Common myeloid progenitor, CD34-positive (primary cell): ENCODE results near the gene CELF1.
A peak's percentile ranks its signal among the peaks of the same experiment; 100 is the strongest.

ENCODE experiments used
- CTCF ChIA-PET: fragments of 350-600 bp; sonication (Branson Sonifier 250); formaldehyde crosslinking; loops from one replicate; lab custom pipeline; 2021; ENCODE audit warnings: antibody characterized with exemption; lab: Charles Lee
- POLR2A ChIA-PET: fragments of 350-600 bp; sonication (Branson Sonifier 250); formaldehyde crosslinking; loops from one replicate; lab custom pipeline; 2021; ENCODE audit warnings: antibody characterized with exemption; lab: Charles Lee
- DNase-seq, 3 donors: peaks; one replicate each; pipeline versions ENCODE4 v3.0.0 to v3.0.0-alpha.2; 2013
- H3K27ac ChIP-seq, 2 experiments: 1 replicate in 1 of 2; 2 replicates in 1 of 2; pipeline ENCODE4 v1.7.0; 2013; ENCODE audit warnings: inconsistent platforms in 2 of 2, low read length in 2 of 2, mild to moderate bottlenecking in 2 of 2, low read depth in 1 of 2, moderate library complexity in 1 of 2; ENCODE audit not compliant: severe bottlenecking in 2 of 2, insufficient read depth in 1 of 2, poor library complexity in 1 of 2
- H3K27me3 ChIP-seq, 5 experiments: replicated peaks in 2 of 5; 1 replicate in 3 of 5; 2 replicates in 2 of 5; pipeline versions ENCODE4 v1.6.1 to v1.7.0; 2013; ENCODE audit warnings: low read length in 4 of 5, mild to moderate bottlenecking in 2 of 5, moderate library complexity in 2 of 5, inconsistent platforms in 1 of 5; ENCODE audit not compliant: insufficient read depth in 5 of 5, control insufficient read depth in 4 of 5
- H3K36me3 ChIP-seq, 4 experiments: 1 replicate in 2 of 4; 2 replicates in 2 of 4; pipeline versions ENCODE4 v1.6.1 to v1.7.0; 2013; ENCODE audit warnings: low read length in 3 of 4, control low read depth in 1 of 4, mild to moderate bottlenecking in 1 of 4; ENCODE audit not compliant: control insufficient read depth in 4 of 4, insufficient read depth in 4 of 4
- H3K4me1 ChIP-seq, 4 experiments: 1 replicate in 3 of 4; 2 replicates in 1 of 4; pipeline versions ENCODE4 v1.6.1 to v1.7.1; 2013; ENCODE audit warnings: low read length in 3 of 4, mild to moderate bottlenecking in 3 of 4, control low read depth in 1 of 4, inconsistent platforms in 1 of 4, moderate library complexity in 1 of 4; ENCODE audit not compliant: control insufficient read depth in 4 of 4, insufficient read depth in 4 of 4; ENCODE audit errors: control extremely low read depth in 1 of 4
- H3K4me3 ChIP-seq, 7 experiments: 1 replicate in 4 of 7; 2 replicates in 3 of 7; pipeline versions ENCODE4 v1.5.1 to v1.7.0; 2013; ENCODE audit warnings: mild to moderate bottlenecking in 7 of 7, low read length in 6 of 7, moderate library complexity in 6 of 7, inconsistent platforms in 2 of 7, low read depth in 2 of 7, control low read depth in 1 of 7; ENCODE audit not compliant: insufficient read depth in 4 of 7, control insufficient read depth in 1 of 7; ENCODE audit errors: extremely low read depth in 1 of 7
- H3K9me3 ChIP-seq, 5 experiments: 1 replicate in 4 of 5; 2 replicates in 1 of 5; pipeline versions ENCODE4 v1.6.1 to v1.7.1; 2013; ENCODE audit warnings: low read length in 4 of 5, mild to moderate bottlenecking in 2 of 5, inconsistent platforms in 1 of 5, low read depth in 1 of 5, moderate library complexity in 1 of 5; ENCODE audit not compliant: control insufficient read depth in 4 of 5, insufficient read depth in 2 of 5; ENCODE audit errors: control extremely low read depth in 1 of 5
- WGBS: methylation state at CpG from one replicate; pipeline ENCODE4 v1.1.5; 2013; ENCODE audit not compliant: insufficient coverage; 5-methylcytosine and 5-hydroxymethylcytosine counted together

The CELF1 gene

DNA sequence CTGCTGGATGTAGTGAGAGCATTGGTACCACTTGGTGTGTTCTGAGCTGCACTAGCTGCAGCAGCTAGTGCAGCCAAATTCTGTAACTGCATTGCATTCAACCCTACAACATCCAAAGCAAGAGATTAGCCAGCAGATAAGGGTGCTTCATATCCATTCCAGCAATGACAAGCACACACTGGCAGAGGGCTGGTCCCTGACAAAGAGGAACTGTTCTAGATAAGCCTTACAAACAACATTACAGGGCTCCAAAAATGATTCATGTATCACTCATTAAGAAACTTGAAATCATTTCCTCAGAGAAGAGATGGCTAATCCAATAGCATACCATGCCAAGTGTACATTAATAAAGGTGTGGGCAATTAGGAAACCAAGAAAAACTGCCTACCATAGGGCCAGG lies 75.6 kb downstream of the CELF1 start:
- H3K4me3 ChIP-seq: no peak overlapping the region
- H3K36me3 ChIP-seq: peaks cover 40 to 95% (median 72%) of the 10 kb centered on the region in 4 experiments
- H3K9me3 ChIP-seq: no peaks in the 10 kb centered on the region
- ChIA-PET CTCF (no interaction called here), POLR2A (interaction anchor here (0.6 kb wide), 1 partner anchor 433 kb away, joined by 3 read pairs; no protein-coding TSS in a partner anchor)
- no peaks in the 10 kb centered on the region for H3K27me3 ChIP-seq
- DNase-seq: peak in 2 of 3 donors; percentile 20 to 37
- no peaks in the 10 kb centered on the region for H3K4me1 ChIP-seq
- no peak overlapping the region for H3K27ac ChIP-seq

DNA sequence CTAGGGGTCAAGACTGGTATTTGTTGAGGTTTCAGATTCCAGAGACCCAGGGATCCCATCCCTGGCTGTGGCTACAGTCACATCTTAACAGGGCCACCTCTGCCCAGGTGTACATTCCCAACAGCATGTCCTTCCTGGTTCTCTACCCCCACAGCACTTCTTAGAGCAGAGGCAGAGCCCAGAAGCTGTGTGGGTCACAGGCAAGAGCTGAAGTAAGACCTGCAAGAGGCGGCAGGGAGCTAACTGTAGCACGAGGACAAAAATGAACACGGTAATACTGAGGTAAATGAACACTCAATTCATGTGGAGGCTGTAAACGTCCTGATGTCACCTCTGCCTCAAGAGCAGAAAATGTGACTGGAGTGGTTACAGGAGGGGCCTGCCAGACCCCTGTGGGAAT lies 82.3 kb downstream of the CELF1 start:
- DNase-seq: no peak
- Histone ChIP-seq H3K27me3 (no peaks in the 10 kb centered on the region), H3K4me3 (no peak overlapping the region), H3K9me3 (no peaks in the 10 kb centered on the region), H3K4me1 (no peaks in the 10 kb centered on the region), H3K36me3 (peaks cover 30 to 90% (median 79%) of the 10 kb centered on the region in 4 experiments), H3K27ac (no peak overlapping the region)
- 93% methylated on average over 4 of the region's 4 CpGs for WGBS
- ChIA-PET POLR2A (interaction anchor here (0.7 kb wide), 1 partner anchor 94 kb away, joined by 3 read pairs; no protein-coding TSS in a partner anchor), CTCF (interaction anchor here (0.9 to 1.7 kb wide), 3 partner anchors 8 to 25 kb away, joined by 3 to 6 read pairs (median 4); no protein-coding TSS in a partner anchor)

DNA sequence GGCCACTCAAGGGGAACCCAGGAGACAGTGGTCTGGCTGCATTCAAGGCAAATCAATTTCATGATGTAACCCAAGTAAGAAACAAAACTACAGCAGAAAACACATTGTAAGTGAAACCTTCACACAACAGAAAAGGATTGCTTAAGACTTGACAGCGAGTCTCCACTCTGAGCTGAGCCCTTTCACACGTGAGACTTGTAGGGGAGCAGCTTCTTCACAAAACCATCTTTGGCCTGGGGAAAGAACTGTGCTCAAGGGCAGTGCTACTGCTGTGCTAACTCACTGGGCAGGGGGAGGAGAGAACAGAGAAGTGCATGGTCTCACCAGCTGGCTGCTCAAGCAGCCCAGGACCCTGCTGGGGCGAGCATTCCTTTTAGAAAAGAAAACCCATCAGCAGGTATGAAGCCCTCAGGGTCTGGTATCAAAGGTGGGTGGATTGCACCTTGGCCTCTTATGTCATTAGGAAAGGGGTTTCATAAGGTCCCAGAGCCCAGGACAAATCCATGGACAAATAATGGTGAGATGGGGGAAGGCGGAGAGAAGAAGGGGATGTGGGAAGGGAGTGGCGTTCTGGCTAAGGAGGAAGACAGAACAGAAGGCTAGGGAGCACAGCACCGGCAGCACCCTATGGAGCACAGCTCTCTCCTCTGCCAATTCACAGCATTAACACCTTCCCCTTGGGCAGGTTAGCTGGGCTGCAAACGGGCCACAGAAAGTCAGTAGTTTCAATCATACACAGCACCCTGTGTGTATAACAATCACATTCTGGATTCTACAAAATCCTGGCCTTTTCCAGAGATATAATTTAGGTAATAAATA lies 83.4 kb downstream of the CELF1 start:
- CTCF ChIA-PET: interaction anchor here (0.9 to 1.7 kb wide), 4 partner anchors 9 to 147 kb away, joined by 3 to 6 read pairs (median 4); no protein-coding TSS in a partner anchor
- peaks cover 21 to 90% (median 76%) of the 10 kb centered on the region in 4 experiments for H3K36me3 ChIP-seq
- peak overlapping the region in 1 of 2 experiments; percentile 27 for H3K27ac ChIP-seq
- H3K4me1 ChIP-seq: no peaks in the 10 kb centered on the region
- no peaks in the 10 kb centered on the region for H3K9me3 ChIP-seq
- no peak for DNase-seq
- H3K27me3 ChIP-seq: no peaks in the 10 kb centered on the region
- no peak overlapping the region for H3K4me3 ChIP-seq
- WGBS: 97% methylated on average over 3 of the region's 7 CpGs
- POLR2A ChIA-PET: no interaction called here

DNA sequence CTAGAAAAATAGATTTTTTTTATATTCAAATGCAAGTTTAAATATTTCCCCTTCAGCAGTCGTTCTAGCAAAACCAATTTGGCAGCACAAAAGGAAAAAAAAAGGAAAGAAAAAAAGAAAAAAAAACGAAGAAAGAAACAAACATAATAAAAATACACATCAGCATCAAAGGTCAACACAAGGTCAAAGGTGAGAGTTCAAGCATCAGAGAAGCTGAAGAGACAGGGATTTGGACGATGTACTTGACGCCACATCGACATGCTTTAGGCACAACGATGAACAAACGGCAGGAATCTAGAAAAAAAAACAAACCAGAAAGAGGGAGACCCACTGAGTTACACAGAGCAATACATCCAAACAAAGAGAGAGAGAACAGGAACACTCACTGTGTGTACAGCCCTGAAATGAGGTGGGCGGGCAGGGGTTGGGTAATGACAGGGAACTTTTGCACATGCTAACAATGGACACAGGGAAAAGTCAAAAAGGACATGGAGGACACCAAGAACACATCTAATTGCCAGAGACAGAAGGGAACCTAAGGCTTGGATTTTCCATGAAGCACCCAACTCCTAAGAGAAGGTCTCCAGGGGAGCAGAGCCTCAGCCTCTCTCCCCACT lies 84.2 kb downstream of the CELF1 start:
- 93% methylated on average over 6 of the region's 8 CpGs for WGBS
- H3K9me3 ChIP-seq: no peaks in the 10 kb centered on the region
- CTCF ChIA-PET: interaction anchor here (1.6 to 1.7 kb wide), 2 partner anchors 15 to 148 kb away, joined by 4 to 5 read pairs; no protein-coding TSS in a partner anchor
- peaks cover 18 to 90% (median 74%) of the 10 kb centered on the region in 4 experiments for H3K36me3 ChIP-seq
- H3K27me3 ChIP-seq: no peaks in the 10 kb centered on the region
- peak overlapping the region in 1 of 2 experiments; percentile 27 for H3K27ac ChIP-seq
- DNase-seq: no peak
- no peaks in the 10 kb centered on the region for H3K4me1 ChIP-seq
- POLR2A ChIA-PET: no interaction called here
- H3K4me3 ChIP-seq: no peak overlapping the region

DNA sequence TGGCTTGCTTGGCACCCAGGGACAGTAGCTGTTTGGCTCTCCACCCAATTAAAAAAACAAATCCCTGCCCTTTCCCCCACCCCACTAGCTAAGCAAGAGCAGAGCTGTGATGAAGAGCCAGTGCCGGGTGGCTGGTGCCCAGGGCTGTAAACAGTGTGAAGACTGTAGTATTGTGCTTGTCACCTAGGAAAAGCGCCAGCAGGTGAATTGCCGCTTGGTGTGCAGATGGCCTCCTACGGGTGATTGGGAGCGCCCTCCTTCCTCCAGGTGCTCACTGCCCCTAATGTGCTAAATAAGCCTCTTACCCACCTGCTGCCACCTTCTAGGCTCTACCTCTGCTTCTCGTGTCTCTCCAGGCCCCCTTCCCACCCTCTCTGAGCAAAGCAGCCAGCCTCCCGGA lies 85.6 kb downstream of the CELF1 start:
- ChIA-PET POLR2A (no interaction called here), CTCF (interaction anchor here (1.1 to 1.3 kb wide), 2 partner anchors 12 to 13 kb away, joined by 3 to 11 read pairs; no protein-coding TSS in a partner anchor)
- 98% methylated on average over 5 of the region's 7 CpGs for WGBS
- Histone ChIP-seq H3K36me3 (peaks cover 10 to 77% (median 62%) of the 10 kb centered on the region in 4 experiments), H3K27me3 (no peaks in the 10 kb centered on the region), H3K4me1 (no peaks in the 10 kb centered on the region), H3K4me3 (no peak overlapping the region), H3K27ac (peak overlapping the region in 1 of 2 experiments; percentile 65), H3K9me3 (no peaks in the 10 kb centered on the region)
- DNase-seq: no peak

DNA sequence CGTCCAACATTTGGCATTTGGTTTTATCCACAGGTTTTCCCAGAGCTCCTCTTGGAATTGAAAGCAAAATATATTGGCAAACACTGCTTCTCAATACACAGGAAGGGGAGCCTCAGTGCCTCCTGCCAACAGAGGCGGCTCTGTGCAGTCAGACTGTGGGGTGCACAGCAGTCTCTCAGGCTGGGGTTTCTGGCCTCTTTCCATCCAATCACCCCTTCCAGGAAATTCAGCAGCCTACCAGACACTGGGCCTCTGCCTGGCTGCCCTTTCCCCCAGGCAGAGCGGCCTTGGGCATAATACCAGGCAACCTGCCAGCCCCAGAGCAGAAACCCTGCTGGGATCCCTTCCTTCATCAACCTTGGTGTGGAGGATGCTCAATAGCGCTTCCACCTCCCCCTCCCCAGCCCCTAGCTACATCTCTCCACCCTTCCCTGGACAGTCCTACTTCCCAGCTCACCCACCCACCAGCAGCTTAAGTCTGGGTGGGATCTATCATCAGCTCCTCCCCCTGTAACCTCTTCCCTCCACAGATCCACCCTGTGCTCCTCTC lies 86.2 kb downstream of the CELF1 start:
- POLR2A ChIA-PET: no interaction called here
- no peak for DNase-seq
- no peak overlapping the region for H3K4me3 ChIP-seq
- no peaks in the 10 kb centered on the region for H3K4me1 ChIP-seq
- no peaks in the 10 kb centered on the region for H3K27me3 ChIP-seq
- WGBS: 93% methylated on average over 3 of the region's 4 CpGs
- CTCF ChIA-PET: interaction anchor here (0.6 to 1.3 kb wide), 3 partner anchors 11 to 158 kb away, joined by 3 to 11 read pairs (median 3); no protein-coding TSS in a partner anchor
- peaks cover 5 to 75% (median 60%) of the 10 kb centered on the region in 4 experiments for H3K36me3 ChIP-seq
- peak overlapping the region in 1 of 2 experiments; percentile 65 for H3K27ac ChIP-seq
- H3K9me3 ChIP-seq: no peaks in the 10 kb centered on the region
